HG02610 (cell line): ENCODE measurements around the gene KLHL22.
"Not testable (repeated sequence)": the region's sequence is repeated elsewhere in the genome, so short reads cannot be mapped to it uniquely, and the experiment has no call there.

Experiments
- ATAC-seq: cut with Tn5 transposase; IDR thresholded peaks from one replicate; pipeline ENCODE4 v1.9.1; 2021; ENCODE audit warnings: mild to moderate bottlenecking, moderate library complexity; ENCODE audit not compliant: unreplicated experiment

Gene KLHL22

GRCh38 chr22:20404881-20405280 lies 90.7 kb downstream of the KLHL22 start:
- no peak for ATAC-seq

- no peak for ATAC-seq
These were observed 91.8 kb downstream of the KLHL22 start for GRCh38 chr22:20403779-20404140.

GRCh38 chr22:20402960-20403778 lies 92.4 kb downstream of the KLHL22 start:
- no peak for ATAC-seq

- ATAC-seq: no peak
These were observed 94.1 kb downstream of the KLHL22 start for GRCh38 chr22:20401376-20402014.

- ATAC-seq: no peak
These were observed 94.8 kb downstream of the KLHL22 start for GRCh38 chr22:20400606-20401375.

- ATAC-seq: no peak
These were observed 95.6 kb downstream of the KLHL22 start for GRCh38 chr22:20399866-20400605.

GRCh38 chr22:20398420-20398819 lies 97.2 kb downstream of the KLHL22 start:
- no peak for ATAC-seq

GRCh38 chr22:20397498-20397897 lies 98.1 kb downstream of the KLHL22 start:
- no peak for ATAC-seq

GRCh38 chr22:20396639-20397038 lies 99.0 kb downstream of the KLHL22 start:
- no peak for ATAC-seq

GRCh38 chr22:20395907-20396287 lies 99.7 kb downstream of the KLHL22 start:
- ATAC-seq: no peak

GRCh38 chr22:20395181-20395906 lies 100.3 kb downstream of the KLHL22 start:
- ATAC-seq: no peak

GRCh38 chr22:20393705-20394476 lies 101.7 kb downstream of the KLHL22 start, which contains the start of gene ZNF74:
TSS of gene ZNF74 (plus strand) at chr22:20394151. CDS start at chr22:20394629, 478 bp downstream.
- ATAC-seq: peak; percentile 64

- ATAC-seq: no peak
These were observed 102.5 kb downstream of the KLHL22 start for GRCh38 chr22:20392983-20393704.

GRCh38 chr22:20392365-20392881 lies 103.2 kb downstream of the KLHL22 start:
- not testable (repeated sequence) for ATAC-seq
